Calu3 (cell line): ENCODE data around the gene CYP3A5. TPM values are rescaled to one million over a fixed set of nuclear protein-coding genes. Genes with fewer than 3 reads are reported as not detected.

Experiments used
- BruUV-seq: library from RNA; stranded (reverse); fragments of 400-500 nt; replicated peaks from 2 replicates; lab custom pipeline; 2021; lab: Mats Ljungman, UMichigan
- CTCF ChIA-PET: fragments of 300-600 bp; sonication (Branson Sonifier 250); formaldehyde crosslinking; loops from one replicate; lab custom pipeline; 2022; ENCODE audit warnings: antibody characterized with exemption; lab: Charles Lee
- DNase-seq: peaks from one replicate; pipeline ENCODE4 v3.0.0; 2022
- H3K27ac Mint-ChIP-seq: one replicate; pipeline ENCODE4 v1.8.0; 2022; ENCODE audit warnings: mixed read lengths; ENCODE audit not compliant: unreplicated experiment
- H3K27me3 Mint-ChIP-seq: one replicate; pipeline ENCODE4 v1.8.0; 2022; ENCODE audit warnings: mixed read lengths; ENCODE audit not compliant: unreplicated experiment
- H3K36me3 Mint-ChIP-seq: one replicate; pipeline ENCODE4 v1.8.0; 2022; ENCODE audit warnings: mild to moderate bottlenecking, moderate library complexity, mixed read lengths; ENCODE audit not compliant: insufficient read depth, unreplicated experiment
- H3K4me1 Mint-ChIP-seq: one replicate; pipeline ENCODE4 v1.8.0; 2022; ENCODE audit warnings: mild to moderate bottlenecking, low read depth, mixed read lengths; ENCODE audit not compliant: unreplicated experiment
- H3K4me3 Mint-ChIP-seq: one replicate; pipeline ENCODE4 v1.8.0; 2022; ENCODE audit warnings: mild to moderate bottlenecking, low read depth, moderate library complexity, mixed read lengths; ENCODE audit not compliant: unreplicated experiment
- H3K9me3 Mint-ChIP-seq: one replicate; pipeline ENCODE4 v1.8.0; 2022; ENCODE audit warnings: low read depth, mixed read lengths; ENCODE audit not compliant: unreplicated experiment
- CTCF ChIP-seq: fragments of 200-600 bp; IDR thresholded peaks from one replicate; pipeline ENCODE4 v1.8.0; 2022; ENCODE audit warnings: antibody characterized with exemption; ENCODE audit not compliant: unreplicated experiment
- intact Hi-C: fragments of 100-400 bp; cut with micrococcal nuclease; formaldehyde crosslinking; loops from one replicate; pipeline ENCODE4 v1.10.0; 2022; ENCODE audit not compliant: unreplicated experiment
- total RNA-seq: library from RNA; stranded (reverse); gene quantifications from 2 replicates; pipeline ENCODE4 v1.2.3, GENCODE V29; 2022

The CYP3A5 gene
- total RNA-seq, 1 experiment from 2014 or later = 44.9 TPM

GRCh38 chr7:99599836-99600235 is 80.0 kb downstream of the CYP3A5 start:
- Mint-ChIP-seq H3K9me3 (no peaks in the 10 kb centered on the region), H3K27ac (no peak overlapping the region), H3K36me3 (no peaks in the 10 kb centered on the region), H3K4me3 (no peak overlapping the region), H3K4me1 (no peaks in the 10 kb centered on the region), H3K27me3 (peaks cover 17% of the 10 kb centered on the region)
- intact Hi-C loops = no loop called here
- CTCF ChIA-PET = no interaction called here
- DNase-seq = no peak
- no peak for TF ChIP-seq CTCF
- no TSS peak for BruUV-seq

Other genes with a start within 250 kb of the CYP3A5 start
- 7.6 and 8.8 TPM in 2 replicates for gene PTCD1, start 241.2 kb downstream of the CYP3A5 start, total RNA-seq
- gene CPSF4, start 241.1 kb downstream of the CYP3A5 start, total RNA-seq = 33.4 and 37.2 TPM in 2 replicates
- gene ATP5MF, start 213.8 kb downstream of the CYP3A5 start, total RNA-seq = 222 and 234 TPM in 2 replicates
- gene ZNF789, start 207.1 kb downstream of the CYP3A5 start, total RNA-seq = 17.2 and 18.9 TPM in 2 replicates
- 17.3 and 19.2 TPM in 2 replicates for gene ZNF394, start 179.7 kb downstream of the CYP3A5 start, total RNA-seq
- gene ZKSCAN5, start 175.3 kb downstream of the CYP3A5 start, total RNA-seq = 6.1 and 6.6 TPM in 2 replicates
- gene FAM200A, start 127.9 kb downstream of the CYP3A5 start, total RNA-seq = 3.9 and 4.1 TPM in 2 replicates
- gene ZNF655, start 121.4 kb downstream of the CYP3A5 start, total RNA-seq = not detected in 2 replicates
- gene TMEM225B, start 81.7 kb downstream of the CYP3A5 start, total RNA-seq = not detected in 2 replicates
- 12.9 and 13.5 TPM in 2 replicates for gene ZSCAN25, start 63.0 kb downstream of the CYP3A5 start, total RNA-seq
- gene CYP3A7, start 55.2 kb upstream of the CYP3A5 start, total RNA-seq = 0.71 and 0.86 TPM in 2 replicates
- 0.15 TPM in 1 of 2 replicates, not detected in the other for gene CYP3A4, start 104.2 kb upstream of the CYP3A5 start, total RNA-seq
- not detected in 2 replicates for gene CYP3A43, start 148.0 kb upstream of the CYP3A5 start, total RNA-seq
- 0.47 TPM in 1 of 2 replicates, not detected in the other for gene OR2AE1, start 197.0 kb upstream of the CYP3A5 start, total RNA-seq
- 15.9 and 16.9 TPM in 2 replicates for gene TRIM4, start 239.5 kb upstream of the CYP3A5 start, total RNA-seq
- gene GJC3, start 249.6 kb upstream of the CYP3A5 start, total RNA-seq = not detected in 2 replicates